GM21723 (cell line): Measurements from ENCODE around the gene NXPE4.
"Not testable (repeated sequence)": the region's sequence is repeated elsewhere in the genome, so short reads cannot be mapped to it uniquely, and the experiment has no call there.

Experiments used
- ATAC-seq: cut with Tn5 transposase; IDR thresholded peaks from one replicate; pipeline ENCODE4 v1.9.1; 2021; ENCODE audit warnings: mild to moderate bottlenecking, moderate library complexity; ENCODE audit not compliant: unreplicated experiment

NXPE4 gene

DNA sequence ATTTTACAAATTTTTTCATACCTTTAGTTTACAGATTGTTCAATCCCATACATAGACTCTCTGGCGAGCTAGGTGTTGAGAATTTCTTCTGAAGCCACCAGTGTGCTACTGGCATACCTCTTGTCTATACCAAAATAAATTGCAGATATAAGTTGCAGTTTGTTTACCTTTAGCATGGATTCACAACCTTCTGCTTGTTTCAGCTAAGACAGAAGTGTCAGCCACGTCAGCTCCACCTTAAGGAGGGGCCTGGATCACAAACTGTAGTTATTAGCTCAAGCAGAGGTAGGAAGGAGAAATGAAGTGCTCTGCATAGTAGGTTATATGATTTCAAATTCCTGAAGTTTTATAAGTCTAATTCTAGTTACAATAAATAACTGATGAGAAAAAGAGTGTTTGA is at the start of gene NXPE4:
NXPE4 (minus strand) TSS at position 216 of the 400 bp plus-strand sequence. CDS start 1,027 bp downstream, outside the sequence.
- no peak for ATAC-seq

- ATAC-seq: not testable (repeated sequence)
Measured at GRCh38 chr11:114639440-114639839, 43.9 kb upstream of the NXPE4 start.

DNA sequence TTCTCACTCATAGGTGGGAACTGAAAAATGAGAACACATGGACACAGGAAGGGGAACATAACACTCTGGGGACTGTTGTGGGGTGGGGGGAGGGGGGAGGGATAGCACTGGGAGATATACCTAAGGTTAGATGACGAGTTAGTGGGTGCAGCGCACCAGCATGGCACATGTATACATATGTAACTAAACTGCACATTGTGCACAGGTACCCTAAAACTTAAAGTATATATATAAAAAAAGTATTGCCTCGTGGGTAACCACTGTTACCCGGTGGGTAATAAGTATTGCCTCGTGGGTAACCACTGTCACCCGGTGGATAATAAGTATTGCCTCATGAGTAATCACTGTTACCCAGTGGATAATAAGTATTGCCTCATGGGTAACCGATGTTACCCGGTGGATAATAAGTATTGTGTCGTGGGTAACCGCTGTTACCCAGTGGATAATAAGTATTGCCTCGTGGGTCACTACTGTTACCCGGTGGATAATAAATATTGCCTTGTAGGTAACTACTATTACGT is 35.9 kb upstream of the NXPE4 start:
- ATAC-seq: not testable (repeated sequence)

- no peak for ATAC-seq
Measured at GRCh38 chr11:114625294-114625693, 29.7 kb upstream of the NXPE4 start.

DNA sequence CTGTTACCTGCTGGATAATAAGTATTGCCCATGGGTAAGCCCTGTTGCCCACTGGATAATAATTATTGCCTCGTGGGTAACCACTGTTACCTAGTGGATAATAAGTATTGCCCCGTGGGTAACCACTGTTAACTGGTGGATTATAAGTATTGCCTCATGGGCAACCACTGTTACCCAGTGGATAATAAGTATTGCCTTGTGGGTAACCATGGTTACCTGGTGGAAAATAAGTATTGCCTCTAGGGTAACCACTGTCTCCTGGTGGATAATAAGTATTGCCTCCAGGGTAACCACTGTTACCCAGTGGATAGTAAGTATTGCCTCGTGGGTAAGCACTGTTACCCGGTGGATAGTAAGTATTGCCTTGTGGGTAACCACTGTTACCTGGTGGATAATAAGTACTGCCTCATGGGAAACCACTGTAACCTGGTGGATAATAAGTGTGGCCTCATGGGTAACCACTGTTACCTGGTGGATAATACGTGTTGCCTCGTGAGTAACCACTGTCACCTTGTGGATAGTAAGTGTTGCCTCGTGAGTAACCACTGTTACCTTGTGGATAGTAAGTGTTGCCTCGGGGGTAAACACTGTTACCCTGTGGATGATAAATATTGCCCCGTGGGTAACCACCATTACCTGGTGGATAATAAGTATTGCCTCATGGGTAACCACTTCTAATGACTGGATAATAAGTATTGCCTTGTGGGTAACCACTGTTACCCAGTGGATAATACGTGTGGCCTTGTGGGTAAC is 29.0 kb upstream of the NXPE4 start:
- no peak for ATAC-seq

- no peak for ATAC-seq
Measured at GRCh38 chr11:114623720-114624119, 28.1 kb upstream of the NXPE4 start.

DNA sequence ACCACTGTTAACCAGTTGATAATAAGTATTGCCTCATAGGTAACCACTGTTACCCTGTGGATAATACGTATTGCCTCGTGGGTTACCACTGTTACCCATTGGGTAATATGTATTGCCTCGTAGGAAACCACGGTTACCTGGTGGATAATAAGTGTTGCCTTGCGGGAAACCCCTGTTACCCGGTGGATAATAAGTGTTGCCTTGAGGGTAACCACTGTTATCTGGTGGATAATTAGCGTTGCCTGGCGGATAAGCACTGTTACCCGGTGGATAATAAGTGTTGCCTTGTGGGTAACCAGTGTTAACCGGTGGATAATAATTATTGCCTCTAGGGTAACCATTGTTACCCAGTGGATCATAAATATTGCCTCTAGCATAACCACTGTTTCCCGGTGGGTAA is 27.3 kb upstream of the NXPE4 start:
- no peak for ATAC-seq

DNA sequence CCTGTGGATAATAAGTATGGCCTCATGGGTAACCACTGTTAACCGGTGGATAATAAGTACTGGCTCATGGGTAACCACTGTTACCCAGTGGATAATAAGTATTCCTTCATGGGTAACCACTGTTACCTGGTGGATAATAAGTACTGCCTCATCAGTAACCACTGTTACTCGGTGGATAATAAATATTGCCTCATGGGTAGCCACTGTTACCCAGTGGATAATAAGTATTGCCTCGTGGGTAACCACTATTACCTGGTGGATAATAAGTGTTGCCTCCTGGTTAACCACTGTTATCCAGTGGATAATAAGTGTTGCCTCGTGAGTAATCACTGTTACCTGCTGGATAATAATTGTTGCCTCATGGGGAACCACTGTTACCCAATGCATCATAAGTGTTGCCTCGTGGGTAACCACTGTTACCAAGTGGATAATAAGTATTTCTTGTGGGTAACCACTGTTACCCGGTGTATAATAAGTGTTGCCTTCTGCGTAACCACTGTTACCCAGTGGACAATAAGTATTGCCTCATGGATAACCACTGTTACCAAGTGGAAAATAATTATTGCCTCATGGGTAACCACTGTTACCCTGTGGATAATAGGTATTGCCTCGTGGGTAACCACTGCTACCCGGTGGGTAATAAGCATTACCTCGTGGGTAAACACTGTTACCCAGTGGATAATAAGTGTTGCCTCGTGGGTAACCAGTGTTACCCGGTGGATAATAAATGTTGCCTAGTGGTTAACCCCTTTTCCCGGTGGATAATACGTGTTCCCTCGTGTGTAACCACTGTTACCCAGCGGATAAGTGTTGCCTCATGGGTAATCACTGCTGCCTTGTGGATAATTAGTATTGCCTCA is 26.6 kb upstream of the NXPE4 start:
- no peak for ATAC-seq

DNA sequence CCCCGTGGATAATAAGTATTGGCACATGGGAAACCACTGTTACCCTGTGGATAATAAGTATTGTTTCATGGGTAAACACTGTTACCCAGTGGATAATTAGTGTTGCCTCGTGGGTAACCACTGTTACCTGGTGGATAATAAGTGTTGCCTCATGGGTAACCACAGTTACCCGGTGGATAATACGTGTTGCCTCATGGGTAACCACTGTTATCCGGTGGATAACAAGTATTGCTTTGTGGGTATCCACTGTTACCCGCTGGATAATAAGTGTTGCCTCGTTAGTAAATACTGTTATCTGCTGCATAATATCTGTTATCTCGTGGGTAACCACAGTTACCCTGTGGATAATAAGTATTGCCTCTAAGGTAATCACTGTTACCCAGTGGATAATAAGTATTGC is 25.5 kb upstream of the NXPE4 start:
- ATAC-seq: no peak

GRCh38 chr11:114619659-114620173 is 24.1 kb upstream of the NXPE4 start:
- no peak for ATAC-seq

DNA sequence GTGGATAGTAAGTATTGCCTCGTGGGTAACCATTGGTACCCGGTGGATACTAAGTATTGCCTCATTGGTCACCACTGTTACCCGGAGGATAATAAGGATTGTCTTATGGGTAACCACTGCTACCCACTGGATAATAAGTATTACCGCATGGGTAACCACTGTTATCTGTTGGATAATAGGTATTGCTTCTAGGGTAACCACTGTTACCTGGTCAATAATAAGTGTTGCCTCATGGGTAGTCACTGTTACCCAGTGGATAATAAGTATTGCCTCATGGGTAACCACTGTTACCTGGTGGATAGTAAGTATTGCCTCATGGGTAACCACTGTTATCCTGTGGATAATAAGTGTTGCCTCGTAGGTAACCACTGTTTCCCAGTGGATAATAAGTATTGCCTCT is 22.6 kb upstream of the NXPE4 start:
- ATAC-seq: no peak

- no peak for ATAC-seq
Measured at GRCh38 chr11:114617157-114618124, 21.9 kb upstream of the NXPE4 start.

DNA sequence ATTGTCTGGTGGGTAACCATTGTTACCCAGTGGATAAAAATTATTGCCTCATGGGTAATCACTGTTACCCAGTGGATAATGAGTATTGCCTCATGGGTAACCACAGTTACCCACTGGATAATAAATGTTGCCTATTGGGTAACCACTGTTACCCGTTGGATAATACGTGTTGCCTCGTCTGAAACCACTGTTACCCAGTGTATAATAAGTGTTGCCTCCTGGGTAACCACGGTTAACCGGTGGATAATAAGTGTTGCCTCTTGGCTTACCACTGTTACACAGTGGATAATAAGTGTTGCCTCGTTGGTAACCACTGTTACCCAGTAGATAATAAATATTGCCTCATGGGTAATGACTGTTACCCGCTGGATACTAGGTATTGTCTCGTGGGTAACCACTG is 20.9 kb upstream of the NXPE4 start:
- no peak for ATAC-seq

DNA sequence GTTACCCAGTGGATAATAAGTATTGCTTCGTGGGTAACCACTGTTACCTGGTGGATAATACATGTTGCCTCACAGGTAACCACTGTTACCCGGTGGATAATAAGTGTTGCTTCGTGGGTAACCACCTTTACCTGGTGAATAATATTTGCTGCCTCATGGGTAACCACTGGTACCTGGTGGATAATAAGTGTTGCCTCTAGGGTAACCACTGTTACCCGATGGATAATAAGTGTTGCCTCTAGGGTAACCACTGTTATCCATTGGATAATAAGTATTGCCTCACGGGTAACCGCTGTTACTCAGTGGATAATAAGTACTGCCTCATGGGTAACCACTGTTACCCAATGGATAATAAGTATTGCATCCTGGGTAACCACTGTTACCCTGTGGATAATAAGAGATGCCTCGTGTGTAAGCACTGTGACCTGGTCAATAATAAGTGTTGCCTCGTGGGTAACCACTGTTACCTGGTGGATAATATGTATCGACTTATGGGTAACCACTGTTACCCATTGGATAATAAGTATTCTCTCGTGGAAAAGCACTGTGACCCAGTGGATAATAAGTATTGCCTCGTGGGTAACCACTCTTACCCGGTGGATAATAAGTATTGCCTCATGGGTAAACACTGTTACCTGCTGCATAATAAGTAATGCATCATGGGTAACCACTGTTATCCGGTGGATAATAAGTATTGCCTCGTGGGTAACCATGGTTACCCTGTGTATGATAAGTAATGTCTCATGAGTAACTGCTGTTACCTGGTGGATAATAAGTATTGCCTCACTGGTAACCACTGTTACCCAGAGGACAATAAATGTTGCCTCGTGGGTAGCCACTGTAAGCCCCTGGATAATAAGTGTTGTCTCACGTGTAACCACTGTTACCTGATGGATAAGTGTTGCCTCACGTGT is 20.1 kb upstream of the NXPE4 start:
- ATAC-seq: no peak

- peak; percentile 35 for ATAC-seq
Measured at GRCh38 chr11:114614127-114614720, 18.6 kb upstream of the NXPE4 start.

DNA sequence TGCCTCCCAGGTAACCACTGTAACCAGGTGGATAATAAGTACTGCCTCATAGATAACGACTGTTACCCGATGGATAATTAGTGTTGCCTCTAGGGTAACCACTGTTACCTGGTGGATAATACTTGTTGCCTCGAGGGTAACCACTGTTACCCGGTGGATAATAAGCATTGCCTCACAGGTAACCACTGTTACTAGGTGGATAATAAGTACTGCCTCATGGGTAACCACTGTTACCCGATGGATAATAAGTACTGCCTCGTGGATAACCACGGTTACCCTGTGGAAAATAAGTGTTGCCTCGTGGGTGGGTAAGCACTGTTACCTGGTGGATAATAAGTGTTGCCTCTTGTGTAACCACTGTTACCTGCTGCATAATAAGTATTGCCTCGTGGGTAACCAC is 17.5 kb upstream of the NXPE4 start:
- not testable (repeated sequence) for ATAC-seq

GRCh38 chr11:114612686-114613085 is 17.1 kb upstream of the NXPE4 start:
- no peak for ATAC-seq

GRCh38 chr11:114612199-114612598 is 16.6 kb upstream of the NXPE4 start:
- ATAC-seq: not testable (repeated sequence)
